Adrenal gland (tissue), 5 donors: ENCODE measurements around the gene HHEX.

ENCODE experiments used
- POLR2A ChIP-seq, 2 donors: fragments of 450-650 bp; IDR thresholded peaks; one replicate each; pipeline ENCODE4 v1.6.1; 2017; ENCODE audit warnings: antibody characterized with exemption in 2 of 2, mild to moderate bottlenecking in 2 of 2, moderate library complexity in 1 of 2
- TF ChIP-seq, protein P1 (sequence below), 6 experiments: fragments of 450-650 bp in 4 of 6; fragments of 200-600 bp in 2 of 6; sonication (generic) in 1 of 6; IDR thresholded peaks; 1 replicate in 5 of 6; 2 replicates in 1 of 6; pipeline versions ENCODE4 v1.5.1 to v1.8.0; 2016 to 2021; ENCODE audit warnings: antibody characterized with exemption in 6 of 6, mild to moderate bottlenecking in 2 of 6, moderate library complexity in 1 of 6
- donor health status: DM: no; HTN: no; CAD: no.

DNA sequence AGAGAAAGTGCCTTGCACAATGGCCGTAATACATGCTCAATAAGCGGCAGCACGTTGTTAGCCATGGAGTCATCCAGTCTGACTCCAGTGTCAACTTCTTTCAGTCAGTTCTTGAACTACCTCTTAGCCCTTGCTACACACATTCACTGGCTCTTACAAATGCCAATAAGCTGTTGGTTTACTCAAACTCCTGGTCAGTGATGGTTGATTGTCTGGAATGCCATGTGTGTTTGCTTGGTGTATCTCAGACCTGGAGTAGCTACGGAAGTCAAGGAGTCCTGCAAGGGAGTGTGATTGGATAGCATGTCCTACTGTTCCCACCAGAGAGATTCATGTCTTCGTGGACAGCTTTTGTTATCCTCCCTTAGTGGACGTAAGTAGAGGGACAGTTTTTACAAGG is 37.4 kb downstream of the HHEX start:
- TF ChIP-seq, protein P1, sequence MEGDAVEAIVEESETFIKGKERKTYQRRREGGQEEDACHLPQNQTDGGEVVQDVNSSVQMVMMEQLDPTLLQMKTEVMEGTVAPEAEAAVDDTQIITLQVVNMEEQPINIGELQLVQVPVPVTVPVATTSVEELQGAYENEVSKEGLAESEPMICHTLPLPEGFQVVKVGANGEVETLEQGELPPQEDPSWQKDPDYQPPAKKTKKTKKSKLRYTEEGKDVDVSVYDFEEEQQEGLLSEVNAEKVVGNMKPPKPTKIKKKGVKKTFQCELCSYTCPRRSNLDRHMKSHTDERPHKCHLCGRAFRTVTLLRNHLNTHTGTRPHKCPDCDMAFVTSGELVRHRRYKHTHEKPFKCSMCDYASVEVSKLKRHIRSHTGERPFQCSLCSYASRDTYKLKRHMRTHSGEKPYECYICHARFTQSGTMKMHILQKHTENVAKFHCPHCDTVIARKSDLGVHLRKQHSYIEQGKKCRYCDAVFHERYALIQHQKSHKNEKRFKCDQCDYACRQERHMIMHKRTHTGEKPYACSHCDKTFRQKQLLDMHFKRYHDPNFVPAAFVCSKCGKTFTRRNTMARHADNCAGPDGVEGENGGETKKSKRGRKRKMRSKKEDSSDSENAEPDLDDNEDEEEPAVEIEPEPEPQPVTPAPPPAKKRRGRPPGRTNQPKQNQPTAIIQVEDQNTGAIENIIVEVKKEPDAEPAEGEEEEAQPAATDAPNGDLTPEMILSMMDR (IDR thresholded peaks at IDR 0.05) = no peak
- no peak for TF ChIP-seq POLR2A (IDR thresholded peaks at IDR 0.05)
